GM13977 (cell line): Measurements from ENCODE around the gene BRIX1.

Experiments
- DNase-seq: peaks from one replicate; pipeline ENCODE4 v3.0.0; 2012; ENCODE audit warnings: low spot score
- in situ Hi-C: fragments of 300-500 bp; cut with MboI; formaldehyde crosslinking; loops from one replicate; pipeline ENCODE4 v1.12.0; 2022; ENCODE audit warnings: low sequenced_read_pairs, low pct_unique_long_range_greater_than_20kb, mixed read lengths, inconsistent platforms; ENCODE audit not compliant: unreplicated experiment
- TF ChIP-seq, protein P1 (sequence below): IDR thresholded peaks from 2 replicates; pipeline ENCODE4 v1.5.1; 2012; ENCODE audit warnings: mild to moderate bottlenecking, control low read depth; ENCODE audit not compliant: insufficient read depth; ENCODE audit errors: extremely low read depth, missing control alignments

BRIX1 gene

DNA sequence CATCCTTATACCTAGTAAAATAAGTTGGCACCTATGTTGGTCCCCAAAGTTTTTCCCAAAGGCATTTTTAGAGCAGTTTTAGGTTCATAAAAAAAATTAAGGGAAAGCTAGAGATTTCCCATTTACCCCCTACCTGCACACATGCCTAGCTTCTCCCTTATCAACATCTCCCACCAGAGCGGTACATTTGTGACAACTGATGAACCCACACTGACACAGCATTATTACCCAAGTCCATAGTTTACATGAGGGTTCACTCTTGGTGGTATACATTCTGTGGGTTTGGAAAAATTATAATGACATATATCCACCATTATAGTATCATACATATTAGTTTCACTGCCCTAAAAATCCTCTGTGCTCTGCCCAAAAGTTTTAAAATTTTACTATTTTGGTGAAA is 12.3 kb upstream of the BRIX1 start:
- TF ChIP-seq, protein P1, sequence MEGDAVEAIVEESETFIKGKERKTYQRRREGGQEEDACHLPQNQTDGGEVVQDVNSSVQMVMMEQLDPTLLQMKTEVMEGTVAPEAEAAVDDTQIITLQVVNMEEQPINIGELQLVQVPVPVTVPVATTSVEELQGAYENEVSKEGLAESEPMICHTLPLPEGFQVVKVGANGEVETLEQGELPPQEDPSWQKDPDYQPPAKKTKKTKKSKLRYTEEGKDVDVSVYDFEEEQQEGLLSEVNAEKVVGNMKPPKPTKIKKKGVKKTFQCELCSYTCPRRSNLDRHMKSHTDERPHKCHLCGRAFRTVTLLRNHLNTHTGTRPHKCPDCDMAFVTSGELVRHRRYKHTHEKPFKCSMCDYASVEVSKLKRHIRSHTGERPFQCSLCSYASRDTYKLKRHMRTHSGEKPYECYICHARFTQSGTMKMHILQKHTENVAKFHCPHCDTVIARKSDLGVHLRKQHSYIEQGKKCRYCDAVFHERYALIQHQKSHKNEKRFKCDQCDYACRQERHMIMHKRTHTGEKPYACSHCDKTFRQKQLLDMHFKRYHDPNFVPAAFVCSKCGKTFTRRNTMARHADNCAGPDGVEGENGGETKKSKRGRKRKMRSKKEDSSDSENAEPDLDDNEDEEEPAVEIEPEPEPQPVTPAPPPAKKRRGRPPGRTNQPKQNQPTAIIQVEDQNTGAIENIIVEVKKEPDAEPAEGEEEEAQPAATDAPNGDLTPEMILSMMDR, result no peak
- in situ Hi-C loops, result loop anchor here (10.0 kb wide), 1 partner anchor 418 kb away; no protein-coding TSS in a partner anchor
- no peak for DNase-seq

DNA sequence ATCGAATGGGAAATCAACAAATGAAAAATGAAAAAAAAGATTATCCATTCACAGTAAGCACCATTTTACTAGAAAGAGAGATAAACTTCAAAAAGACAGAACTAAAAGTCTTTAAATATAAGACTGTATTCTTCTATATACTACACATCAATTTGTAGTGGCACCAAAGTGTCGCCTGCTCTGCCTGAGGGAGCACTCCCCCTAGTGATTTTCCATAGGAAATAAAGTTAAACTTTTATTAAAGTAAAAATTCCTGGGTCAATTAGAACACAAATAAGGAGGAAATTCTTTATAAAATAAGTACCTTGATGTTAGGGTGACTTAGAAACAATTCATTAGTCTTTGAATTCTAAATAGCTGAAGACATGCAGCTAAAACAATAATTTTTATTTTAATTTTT is 9.9 kb upstream of the BRIX1 start:
- TF ChIP-seq, protein P1, result peak; percentile 17
- in situ Hi-C loops, result loop anchor here (10.0 kb wide), 1 partner anchor 421 kb away; no protein-coding TSS in a partner anchor
- no peak for DNase-seq

DNA sequence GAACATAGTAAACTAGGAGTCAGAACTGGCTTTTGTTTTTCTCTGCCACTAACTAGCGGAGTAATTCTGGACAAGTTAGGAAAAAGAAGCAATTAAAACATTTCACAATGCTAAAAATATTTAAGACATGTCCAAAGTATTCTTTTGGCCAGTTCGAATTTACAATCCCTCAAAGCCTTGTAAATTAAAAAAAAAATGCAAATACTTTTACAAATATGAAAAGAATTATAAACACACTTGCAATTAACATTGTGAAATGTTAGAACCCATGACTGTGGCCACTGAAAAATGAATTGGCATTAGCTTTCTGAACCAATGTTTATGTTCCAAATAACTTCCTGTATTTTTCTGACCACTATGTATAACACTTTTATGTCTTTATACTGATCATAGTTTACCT is 2.4 kb upstream of the BRIX1 start:
- TF ChIP-seq, protein P1, result no peak
- in situ Hi-C loops, result no loop called here
- no peak for DNase-seq

DNA sequence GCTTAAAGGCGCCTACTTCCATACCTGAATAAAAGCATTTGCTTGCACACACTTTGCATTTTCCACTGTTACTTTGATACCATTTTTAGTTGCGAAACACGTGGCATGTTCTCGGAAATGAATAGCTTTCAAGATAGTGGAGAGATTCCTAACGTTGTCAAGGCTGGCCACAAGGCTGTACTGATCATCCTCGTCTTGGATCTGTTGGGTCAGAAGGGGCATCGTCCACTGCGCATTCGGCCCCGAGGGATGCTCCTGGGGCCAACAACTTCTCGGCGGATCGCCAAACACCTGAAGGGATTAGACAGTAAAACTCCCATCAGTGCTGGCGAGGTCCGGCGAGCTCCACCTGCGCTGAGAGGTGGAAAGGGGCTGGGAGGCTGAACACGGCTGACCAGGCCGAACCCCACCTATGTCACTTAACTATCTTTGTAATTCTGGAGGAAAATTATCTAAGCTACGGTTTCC is 806 bp upstream of the BRIX1 start:
- in situ Hi-C loops, result no loop called here
- no peak for DNase-seq
- TF ChIP-seq, protein P1, result no peak

DNA sequence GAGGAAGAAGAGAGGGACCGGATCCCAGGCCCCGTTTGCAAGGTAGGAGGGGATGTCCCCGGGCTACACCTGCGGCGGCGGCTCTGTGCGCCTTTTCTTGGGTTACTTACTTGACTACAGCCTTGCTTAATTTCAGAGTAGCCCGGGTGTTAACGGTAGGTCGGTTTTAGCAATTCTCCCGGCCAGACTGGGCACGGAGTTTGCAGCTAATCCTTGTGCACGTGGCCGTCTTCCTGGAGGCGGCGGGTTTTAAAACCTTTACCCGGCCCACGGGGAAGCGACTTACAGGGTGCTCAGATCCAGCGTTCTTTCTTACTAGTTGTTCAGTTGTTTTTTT is 313 bp downstream of the BRIX1 start:
- TF ChIP-seq, protein P1, result no peak
- DNase-seq, result peak; percentile 12
- in situ Hi-C loops, result no loop called here

DNA sequence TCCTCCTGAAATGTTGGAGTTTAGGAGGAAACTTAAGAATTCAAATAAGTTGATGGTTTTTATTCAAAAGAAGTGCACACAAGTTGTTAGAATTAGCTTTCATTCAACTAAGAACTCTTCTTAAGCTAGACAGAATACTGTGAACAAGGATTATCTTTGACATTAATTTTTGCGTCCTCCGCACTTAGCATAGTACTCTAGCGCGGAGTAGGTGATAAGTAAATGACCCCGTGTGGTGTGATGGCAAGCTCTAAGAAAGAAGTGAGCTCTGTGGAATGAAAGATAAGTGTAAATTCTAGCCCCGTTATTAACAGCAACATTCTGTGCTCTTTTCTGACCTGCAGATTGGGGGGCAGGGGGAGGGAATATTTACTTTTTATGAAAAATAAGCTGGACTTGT is 1.0 kb downstream of the BRIX1 start:
- no peak for DNase-seq
- in situ Hi-C loops, result no loop called here
- TF ChIP-seq, protein P1, result no peak

DNA sequence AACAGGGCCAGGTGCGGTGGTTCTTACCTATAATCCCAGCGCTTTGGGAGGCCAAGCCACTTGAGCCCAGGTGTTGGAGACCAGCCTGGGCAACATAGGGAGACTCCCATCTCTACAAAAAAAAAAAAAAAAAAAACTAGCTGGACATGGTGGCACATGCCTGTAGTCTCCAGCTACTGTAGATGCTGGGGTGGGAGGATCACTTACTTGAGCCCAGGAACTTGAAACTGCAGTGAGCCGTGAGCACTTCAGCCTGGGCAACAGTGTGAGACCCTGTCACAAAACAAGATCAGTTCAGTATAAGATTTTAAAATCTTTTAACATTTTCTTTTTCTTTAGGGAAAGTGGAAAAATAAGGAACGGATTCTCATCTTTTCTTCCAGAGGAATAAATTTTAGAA is 2.5 kb downstream of the BRIX1 start:
- TF ChIP-seq, protein P1, result no peak
- in situ Hi-C loops, result no loop called here
- no peak for DNase-seq
